PFSK-1 (cell line): ENCODE measurements around the gene ADAM33.

Experiments
- REST ChIP-seq, 2 experiments: IDR thresholded peaks; 2 replicates each; pipeline versions ENCODE4 v1.6.1 to v1.8.0; 2011 to 2012; ENCODE audit warnings: low read depth in 2 of 2, low read length in 2 of 2, control low read depth in 1 of 2, inconsistent platforms in 1 of 2, mild to moderate bottlenecking in 1 of 2, moderate library complexity in 1 of 2; ENCODE audit not compliant: insufficient read depth in 1 of 2
- TAF1 ChIP-seq: IDR thresholded peaks from 2 replicates; pipeline ENCODE4 v1.6.1; 2012; ENCODE audit warnings: low read length, control low read depth, borderline replicate concordance; ENCODE audit not compliant: insufficient read depth

- no peak for TF ChIP-seq TAF1
- TF ChIP-seq REST (IDR thresholded peaks at IDR 0.05; ENCODE audit: insufficient read depth in 1 of 2, low read depth in 2 of 2, low read length in 2 of 2): no peak
These were observed 50.3 kb downstream of the ADAM33 start for GRCh38 chr20:3631534-3631933.
